ENCODE results near the gene OTUD4. TPM values are rescaled to one million over a fixed set of nuclear protein-coding genes. Genes with fewer than 3 reads are reported as not detected.
"Not testable (repeated sequence)": the region's sequence is repeated elsewhere in the genome, so short reads cannot be mapped to it uniquely, and the experiment has no call there.

OTUD4 gene
- total and polyA plus RNA-seq, 8 donors, result 5.2 to 53.8 (median 12.4) TPM

DNA sequence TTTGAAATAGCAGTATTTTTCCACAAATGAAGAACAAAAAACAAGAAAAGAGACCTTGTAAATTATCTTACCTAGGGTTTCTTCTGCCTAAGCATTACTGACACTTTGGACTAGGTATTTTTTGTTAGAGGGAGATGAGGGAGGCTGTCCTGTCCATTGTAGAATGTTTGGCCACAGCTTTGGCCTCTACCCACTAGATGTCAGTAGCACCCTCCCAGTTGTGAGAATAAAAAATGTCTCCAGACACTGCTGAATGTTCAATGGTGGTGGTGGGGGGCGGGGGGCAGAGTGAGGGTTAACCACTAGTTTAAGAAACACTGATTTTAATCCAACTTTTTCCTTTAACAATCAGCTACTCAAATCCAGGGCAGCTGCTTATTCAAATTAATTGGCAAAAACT, 25.8 kb downstream of the OTUD4 start:
- H3K4me1 ChIP-seq, result peaks cover 0 to 18% (median 5%) of the 10 kb centered on the region in 4 donors
- DNase-seq, result peak in 1 of 2 donors; percentile 50
- no peak overlapping the region for H3K4me3 ChIP-seq
- H3K27me3 ChIP-seq, result no peaks in the 10 kb centered on the region
- 67 to 100% (median 91%) methylated on average over 1 of the region's 1 CpG for WGBS, 5 donors
- H3K9me3 ChIP-seq, result no peaks in the 10 kb centered on the region
- no peak overlapping the region for H3K27ac ChIP-seq
- H3K36me3 ChIP-seq, result peaks cover 18 to 97% (median 81%) of the 10 kb centered on the region in 4 donors
- TF ChIP-seq CTCF (IDR thresholded peaks at IDR 0.05) (peak in 3 of 7 experiments; percentile 27 to 32 (median 30)), POLR2A (IDR thresholded peaks at IDR 0.05) (no peak)
- intact Hi-C loops (cut with DNase I; ENCODE audit: low total_unique reads), result no loop called here

- intact Hi-C loops (cut with DNase I; ENCODE audit: low total_unique reads), result no loop called here
- Histone ChIP-seq H3K4me3 (no peak overlapping the region), H3K36me3 (peaks cover 20 to 97% (median 84%) of the 10 kb centered on the region in 4 donors), H3K4me1 (peaks cover 0 to 18% (median 5%) of the 10 kb centered on the region in 4 donors), H3K27ac (no peak overlapping the region), H3K27me3 (no peaks in the 10 kb centered on the region), H3K9me3 (no peaks in the 10 kb centered on the region)
- no peak for DNase-seq
- WGBS, 5 donors, result 43 to 58% (median 51%) methylated on average over 1 of the region's 1 CpG
- TF ChIP-seq POLR2A (IDR thresholded peaks at IDR 0.05) (no peak), EP300 (IDR thresholded peaks at IDR 0.05) (no peak), POLR2AphosphoS5 (IDR thresholded peaks at IDR 0.05) (no peak), CTCF (IDR thresholded peaks at IDR 0.05) (no peak)
These were observed 26.5 kb downstream of the OTUD4 start for GRCh38 chr4:145153904-145154298.

- no peak for DNase-seq
- TF ChIP-seq POLR2A (IDR thresholded peaks at IDR 0.05), result no peak
- Histone ChIP-seq H3K4me3 (no peak overlapping the region), H3K27me3 (no peaks in the 10 kb centered on the region), H3K36me3 (peaks cover 26 to 97% (median 84%) of the 10 kb centered on the region in 4 donors), H3K27ac (peak overlapping the region in 1 of 5 donors; percentile 37), H3K4me1 (peaks cover 0 to 18% (median 5%) of the 10 kb centered on the region in 4 donors), H3K9me3 (no peaks in the 10 kb centered on the region)
- WGBS, 5 donors, result 39 to 60% (median 46%) methylated on average over 2 of the region's 2 CpGs
- intact Hi-C loops (cut with DNase I; ENCODE audit: low total_unique reads), result no loop called here
These were observed 27.0 kb downstream of the OTUD4 start for GRCh38 chr4:145153181-145153903.

DNA sequence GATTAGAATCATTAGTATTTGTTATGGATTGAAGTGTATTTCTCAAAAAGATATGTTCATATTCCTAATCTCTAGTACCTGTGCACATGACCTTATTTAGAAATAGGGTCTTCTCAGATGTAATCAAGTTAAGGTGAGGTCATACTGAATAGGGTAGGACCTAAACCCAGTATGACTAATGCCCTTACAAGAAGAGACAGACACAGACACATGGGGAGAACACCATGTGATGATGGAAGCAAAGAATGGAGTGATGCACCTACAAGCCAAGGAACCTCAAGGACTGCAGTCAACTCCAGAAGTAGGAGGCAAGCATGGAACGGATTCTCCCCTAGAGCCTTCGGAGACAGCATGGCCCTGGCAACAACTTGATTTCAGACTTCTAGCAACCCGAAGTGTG, 31.4 kb downstream of the OTUD4 start:
- no peaks in the 10 kb centered on the region for H3K9me3 ChIP-seq
- no peak for DNase-seq
- peaks cover 0 to 10% (median 5%) of the 10 kb centered on the region in 4 donors for H3K4me1 ChIP-seq
- TF ChIP-seq POLR2A (IDR thresholded peaks at IDR 0.05) (no peak), POLR2AphosphoS5 (IDR thresholded peaks at IDR 0.05) (no peak), CTCF (IDR thresholded peaks at IDR 0.05) (no peak), EP300 (IDR thresholded peaks at IDR 0.05) (no peak)
- WGBS, 5 donors, result 95 to 97% (median 96%) methylated on average over 3 of the region's 3 CpGs
- peaks cover 51 to 98% (median 90%) of the 10 kb centered on the region in 4 donors for H3K36me3 ChIP-seq
- intact Hi-C loops (cut with DNase I; ENCODE audit: low total_unique reads), result no loop called here
- no peaks in the 10 kb centered on the region for H3K27me3 ChIP-seq
- H3K4me3 ChIP-seq, result no peak overlapping the region
- no peak overlapping the region for H3K27ac ChIP-seq

GRCh38 chr4:145136219-145136618, 44.2 kb downstream of the OTUD4 start:
- peaks cover 19 to 46% (median 44%) of the 10 kb centered on the region in 4 donors for H3K36me3 ChIP-seq
- H3K4me3 ChIP-seq; H3K9me3 ChIP-seq; DNase-seq; intact Hi-C loops (cut with DNase I; ENCODE audit: low total_unique reads); H3K27me3 ChIP-seq; H3K27ac ChIP-seq: not testable (repeated sequence)
- 31 to 75% (median 44%) methylated on average over 1 of the region's 1 CpG; no CpG with 5 or more reads in 1 of the 5 donors for WGBS, 5 donors
- peaks cover 5 to 23% (median 14%) of the 10 kb centered on the region in 4 donors for H3K4me1 ChIP-seq

Data from stomach (tissue), 9 donors.